Heart left ventricle (tissue), 13 donors: Measurements from ENCODE around the gene MVB12B.

Experiments
- CTCF ChIP-seq, 12 donors: fragments of 200-600 bp; sonication (generic) in 4 of 12; IDR thresholded peaks; one replicate each; pipeline versions ENCODE4 v1.5.0 to v1.8.0; 2018 to 2022; ENCODE audit warnings: antibody characterized with exemption in 12 of 12, mild to moderate bottlenecking in 5 of 12
- POLR2A ChIP-seq, 2 donors: fragments of 450-650 bp; IDR thresholded peaks; one replicate each; pipeline ENCODE4 v1.6.1; 2017; ENCODE audit warnings: antibody characterized with exemption in 2 of 2, mild to moderate bottlenecking in 2 of 2, moderate library complexity in 2 of 2
- donor health status: ischemic (EF 13 %, LVEDD 7.1; RV severe dilation, severe dysfunction).
- donor health status: DM: no; HTN: yes; CAD: no.
- donor health status: DM: no; HTN: no; CAD: no.
- donor health status: ischemic (EF 25% LVEDD 6.9; RV normal size, moderate dysfunction).
- donor health status: ischemic (EF 25% LVEDD 5.7; RV mildly dilated, moderate dysfunction).
- donor health status: ischemic (EF 35%, LVEDD 5.7; RV mildly dilated, moderate dysfunction).
- donor health status: nonischemic (EF 11% LVEDD 7.7; RV severe dilation, severe dysfunction).
- donor health status: DM: yes; HTN: yes; CAD: no.
- donor health status: PGD.
- donor health status: ischemic (EF 29% LVEDD 5.4; RV normal size, mild dysfunction).
- donor health status: nonischemic (EF 23%, LVEDD 6.1; RV moderate dilation, normal function).

- TF ChIP-seq CTCF (IDR thresholded peaks at IDR 0.05), result no peak
- no peak for TF ChIP-seq POLR2A (IDR thresholded peaks at IDR 0.05)
Observed at GRCh38 chr9:126328407-126328806, 1.8 kb downstream of the MVB12B start.
